Astrocyte (in vitro differentiated cells and primary cell): ENCODE results near the gene POLD4. TPM values are rescaled to one million over a fixed set of nuclear protein-coding genes. Genes with fewer than 3 reads are reported as not detected.

Source experiments
- DNase-seq: peaks from one replicate; pipeline ENCODE4 v3.0.0-alpha.2; 2010; ENCODE audit warnings: low read depth
- FAIRE-seq: peaks from 2 replicates; lab custom pipeline; 2011; peaks lifted over from hg19 to GRCh38; lab: Jason Lieb, UNC
- H2AFZ ChIP-seq: 2 replicates; pipeline ENCODE4 v1.6.0; 2012; ENCODE audit warnings: low read depth, low read length, inconsistent platforms
- H3K27ac ChIP-seq: 2 replicates; pipeline ENCODE4 v1.5.1; 2011; ENCODE audit warnings: low read depth, low read length, inconsistent platforms
- H3K27me3 ChIP-seq: 2 replicates; pipeline ENCODE4 v1.6.0; 2011; ENCODE audit warnings: low read length, inconsistent platforms; ENCODE audit not compliant: insufficient read depth
- H3K36me3 ChIP-seq: 2 replicates; pipeline ENCODE4 v1.5.1; 2011; ENCODE audit warnings: low read length, inconsistent platforms; ENCODE audit not compliant: insufficient read depth
- H3K4me1 ChIP-seq: 2 replicates; pipeline ENCODE4 v1.5.1; 2011; ENCODE audit warnings: low read length, inconsistent platforms; ENCODE audit not compliant: insufficient read depth
- H3K4me2 ChIP-seq: 2 replicates; pipeline ENCODE4 v1.6.0; 2012; ENCODE audit warnings: low read length, inconsistent platforms
- H3K4me3 ChIP-seq: 2 replicates; pipeline ENCODE4 v1.5.1; 2011; ENCODE audit warnings: low read depth, mild to moderate bottlenecking, low read length, inconsistent platforms; ENCODE audit not compliant: insufficient read depth
- H3K79me2 ChIP-seq: 2 replicates; pipeline ENCODE4 v1.6.0; 2012; ENCODE audit warnings: mild to moderate bottlenecking, low read length, inconsistent platforms; ENCODE audit not compliant: insufficient read depth
- H3K9ac ChIP-seq: 2 replicates; pipeline ENCODE4 v1.6.0; 2012; ENCODE audit warnings: mild to moderate bottlenecking, low read length, inconsistent platforms
- H3K9me3 ChIP-seq: 2 replicates; pipeline ENCODE4 v1.5.1; 2012; ENCODE audit warnings: low read depth, mild to moderate bottlenecking, low read length, inconsistent platforms; ENCODE audit not compliant: insufficient read depth
- H4K20me1 ChIP-seq: 2 replicates; pipeline ENCODE4 v1.6.0; 2012; ENCODE audit warnings: low read length, inconsistent platforms; ENCODE audit not compliant: insufficient read depth
- H3K27ac Mint-ChIP-seq: one replicate; pipeline ENCODE4 v1.8.0; 2021; ENCODE audit warnings: mild to moderate bottlenecking, mixed read lengths; ENCODE audit not compliant: unreplicated experiment
- H3K27me3 Mint-ChIP-seq: one replicate; pipeline ENCODE4 v1.8.0; 2021; ENCODE audit warnings: low read depth, mixed read lengths; ENCODE audit not compliant: unreplicated experiment
- H3K36me3 Mint-ChIP-seq: one replicate; pipeline ENCODE4 v1.8.0; 2021; ENCODE audit warnings: low read depth, mixed read lengths; ENCODE audit not compliant: unreplicated experiment
- H3K4me1 Mint-ChIP-seq: one replicate; pipeline ENCODE4 v1.8.0; 2021; ENCODE audit warnings: low read depth, mixed read lengths; ENCODE audit not compliant: unreplicated experiment
- H3K4me3 Mint-ChIP-seq: one replicate; pipeline ENCODE4 v1.8.0; 2021; ENCODE audit warnings: mild to moderate bottlenecking, moderate library complexity, mixed read lengths; ENCODE audit not compliant: unreplicated experiment
- H3K9me3 Mint-ChIP-seq: one replicate; pipeline ENCODE4 v1.8.0; 2021; ENCODE audit warnings: mild to moderate bottlenecking, mixed read lengths; ENCODE audit not compliant: unreplicated experiment
- EZH2 ChIP-seq: IDR thresholded peaks from 2 replicates; pipeline ENCODE4 v1.6.1; 2012; ENCODE audit warnings: mild to moderate bottlenecking, low read length, inconsistent platforms; ENCODE audit not compliant: insufficient read depth
- total RNA-seq: library from RNA; stranded (reverse); gene quantifications from 2 replicates; pipeline ENCODE4 v1.2.1, GENCODE V29; 2021
- TF ChIP-seq, protein P1 (sequence below): IDR thresholded peaks from 2 replicates; pipeline ENCODE4 v1.5.1; 2011; ENCODE audit warnings: low read depth, mild to moderate bottlenecking, inconsistent platforms, low read length, moderate library complexity; ENCODE audit not compliant: insufficient read depth

The POLD4 gene
- total RNA-seq, 1 donor from 2014 or later, result 53.5 TPM

DNA sequence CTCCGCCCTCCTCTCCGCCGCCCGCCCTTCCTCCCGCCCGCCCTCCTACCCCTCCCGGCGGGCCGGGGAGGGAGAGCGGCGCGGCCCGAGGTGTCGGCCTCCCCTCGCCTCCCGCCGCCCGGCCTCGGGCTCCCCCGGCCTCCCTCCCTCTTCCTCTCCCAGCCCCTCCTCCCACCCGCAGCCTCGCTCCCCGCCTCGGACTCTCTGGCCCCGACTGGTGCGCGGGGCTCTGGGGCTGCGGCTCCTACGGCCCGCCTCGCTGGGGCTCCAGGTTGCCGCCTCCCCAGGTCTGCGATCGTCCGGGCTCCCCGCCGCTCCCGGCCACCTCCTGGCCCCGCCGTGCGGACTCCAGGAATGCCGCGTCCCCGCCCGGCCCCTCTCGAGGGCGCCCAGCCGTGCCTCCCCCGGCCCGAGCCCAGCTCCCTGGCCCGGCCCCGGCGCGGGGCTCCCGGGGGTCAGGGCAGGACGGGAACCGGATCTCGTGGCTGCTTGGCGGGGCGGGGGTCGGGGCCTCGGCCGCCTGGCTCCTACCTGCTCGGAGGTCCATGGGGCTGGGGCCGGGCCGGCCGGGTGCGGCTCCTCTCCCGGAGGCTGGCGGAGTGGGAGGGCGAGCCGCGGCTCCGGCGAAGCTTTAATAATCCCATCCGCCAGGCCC lies 19.8 kb upstream of the POLD4 start, which contains the start of gene CLCF1:
Gene CLCF1 (minus strand): TSS at position 606 of the 655 bp plus-strand sequence. CDS start 59 bp downstream, at position 547.
- peak within 1 kb of the TSS; percentile 67 for H3K4me3 ChIP-seq
- H2AFZ ChIP-seq, result no peak within 1 kb of the TSS
- Mint-ChIP-seq H3K9me3 (no peaks in the 10 kb centered on the region), H3K4me3 (peak within 1 kb of the TSS; percentile 91), H3K27me3 (no peaks in the 10 kb centered on the region), H3K4me1 (peaks cover 43% of the 10 kb centered on the region), H3K36me3 (no peaks in the 10 kb centered on the region), H3K27ac (peak within 1 kb of the TSS; percentile 98)
- TF ChIP-seq, protein P1, sequence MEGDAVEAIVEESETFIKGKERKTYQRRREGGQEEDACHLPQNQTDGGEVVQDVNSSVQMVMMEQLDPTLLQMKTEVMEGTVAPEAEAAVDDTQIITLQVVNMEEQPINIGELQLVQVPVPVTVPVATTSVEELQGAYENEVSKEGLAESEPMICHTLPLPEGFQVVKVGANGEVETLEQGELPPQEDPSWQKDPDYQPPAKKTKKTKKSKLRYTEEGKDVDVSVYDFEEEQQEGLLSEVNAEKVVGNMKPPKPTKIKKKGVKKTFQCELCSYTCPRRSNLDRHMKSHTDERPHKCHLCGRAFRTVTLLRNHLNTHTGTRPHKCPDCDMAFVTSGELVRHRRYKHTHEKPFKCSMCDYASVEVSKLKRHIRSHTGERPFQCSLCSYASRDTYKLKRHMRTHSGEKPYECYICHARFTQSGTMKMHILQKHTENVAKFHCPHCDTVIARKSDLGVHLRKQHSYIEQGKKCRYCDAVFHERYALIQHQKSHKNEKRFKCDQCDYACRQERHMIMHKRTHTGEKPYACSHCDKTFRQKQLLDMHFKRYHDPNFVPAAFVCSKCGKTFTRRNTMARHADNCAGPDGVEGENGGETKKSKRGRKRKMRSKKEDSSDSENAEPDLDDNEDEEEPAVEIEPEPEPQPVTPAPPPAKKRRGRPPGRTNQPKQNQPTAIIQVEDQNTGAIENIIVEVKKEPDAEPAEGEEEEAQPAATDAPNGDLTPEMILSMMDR, result no peak
- no peak for TF ChIP-seq EZH2
- no peaks in the 10 kb centered on the region for H3K27me3 ChIP-seq
- H3K9ac ChIP-seq, result peak within 1 kb of the TSS; percentile 93
- H3K9me3 ChIP-seq, result no peaks in the 10 kb centered on the region
- DNase-seq (no peak), FAIRE-seq (no peak)
- no peaks in the 10 kb centered on the region for H3K36me3 ChIP-seq
- H3K27ac ChIP-seq, result peak within 1 kb of the TSS; percentile 95
- H3K4me2 ChIP-seq, result peak within 1 kb of the TSS; percentile 93
- peaks cover 48% of the 10 kb centered on the region for H3K79me2 ChIP-seq
- H4K20me1 ChIP-seq, result peaks cover 42% of the 10 kb centered on the region
- peaks cover 57% of the 10 kb centered on the region for H3K4me1 ChIP-seq

DNA sequence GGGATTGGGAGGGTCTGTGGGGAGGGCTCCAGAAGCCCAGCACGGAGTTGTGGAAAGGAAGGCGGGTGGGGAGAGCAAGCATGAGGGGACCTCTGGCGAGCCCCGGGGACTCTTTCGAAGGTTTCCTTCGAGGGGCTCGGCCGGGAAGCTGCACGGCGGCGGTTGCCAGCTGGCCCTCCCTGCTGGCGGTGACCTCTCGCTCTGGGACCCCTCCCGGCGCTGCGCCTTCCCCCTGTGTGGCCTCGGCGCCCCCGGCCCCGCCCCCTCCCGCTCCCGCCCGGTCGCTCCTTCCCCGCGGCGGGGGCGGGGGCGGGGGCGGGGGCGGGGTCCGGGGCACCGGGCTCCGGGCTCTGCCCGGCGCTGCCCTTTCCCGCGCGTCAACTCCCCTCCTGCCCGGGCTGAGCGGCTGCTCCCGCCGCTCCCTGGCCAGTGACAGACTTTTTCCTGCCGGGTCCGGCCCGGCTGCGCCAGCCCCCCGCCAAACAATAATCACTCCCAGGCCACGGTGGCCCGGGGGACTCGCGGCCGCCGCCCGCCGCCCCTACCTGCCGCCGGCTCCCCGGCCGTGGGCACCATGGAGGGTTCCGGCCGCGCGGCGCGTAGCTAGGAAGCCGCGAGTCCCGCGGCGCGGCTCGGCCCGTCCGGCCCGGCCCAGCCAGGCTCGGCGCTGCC lies 19.1 kb upstream of the POLD4 start:
- Histone ChIP-seq H3K27me3 (no peaks in the 10 kb centered on the region), H3K4me3 (peak overlapping the region; percentile 67), H3K4me1 (peaks cover 63% of the 10 kb centered on the region), H3K27ac (peak overlapping the region; percentile 95), H4K20me1 (peaks cover 48% of the 10 kb centered on the region), H3K4me2 (peak overlapping the region; percentile 93), H3K9me3 (no peaks in the 10 kb centered on the region), H3K9ac (peak overlapping the region; percentile 93), H3K79me2 (peaks cover 55% of the 10 kb centered on the region), H2AFZ (no peak overlapping the region), H3K36me3 (no peaks in the 10 kb centered on the region)
- H3K27ac Mint-ChIP-seq, result no peak overlapping the region
- H3K4me3 Mint-ChIP-seq, result peak overlapping the region; percentile 89
- H3K27me3 Mint-ChIP-seq, result no peaks in the 10 kb centered on the region
- FAIRE-seq (no peak), DNase-seq (no peak)
- H3K9me3 Mint-ChIP-seq, result no peaks in the 10 kb centered on the region
- H3K4me1 Mint-ChIP-seq, result peaks cover 47% of the 10 kb centered on the region
- no peak for TF ChIP-seq EZH2
- TF ChIP-seq, protein P1, result no peak
- no peaks in the 10 kb centered on the region for H3K36me3 Mint-ChIP-seq
